ENCODE results near the gene SRGAP1. TPM values are rescaled to one million over a fixed set of nuclear protein-coding genes. Genes with fewer than 3 reads are reported as not detected.

Gene SRGAP1
- total and polyA plus RNA-seq, 2 experiments from 2014 or later, result 9.2 to 10.8 TPM

DNA sequence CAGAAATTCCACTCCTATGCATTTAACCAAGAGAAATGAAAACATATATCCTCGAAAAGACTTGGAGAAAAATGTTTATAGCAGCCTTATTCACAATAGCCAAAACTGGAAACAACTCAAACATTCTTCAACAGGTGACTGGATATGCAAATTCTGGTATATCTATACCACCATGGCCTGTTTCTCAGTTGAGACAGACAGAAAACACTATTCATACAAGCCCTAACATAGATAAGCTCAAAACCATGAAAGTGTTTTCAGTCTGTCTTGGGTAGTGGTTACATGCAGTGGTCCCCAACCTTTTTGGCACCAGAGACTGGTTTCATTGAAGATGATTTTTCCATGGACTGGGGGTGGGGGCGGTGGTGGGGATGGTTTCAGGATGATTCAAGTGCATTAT lies 83.8 kb downstream of the SRGAP1 start:
- WGBS (ENCODE audit: low lambda C conversion rate, missing lambda C conversion rate), result 97% methylated on average over 2 of the region's 2 CpGs

GRCh38 chr12:63929426-63929825 lies 84.9 kb downstream of the SRGAP1 start:
- no peaks in the 10 kb centered on the region for H3K9me2 ChIP-seq (replicated peaks; ENCODE audit: insufficient read depth)
- H3K79me2 ChIP-seq, result peaks cover 47% of the 10 kb centered on the region
- H4K20me1 ChIP-seq (ENCODE audit: insufficient read depth, poor library complexity, severe bottlenecking), result no peaks in the 10 kb centered on the region
- no peaks in the 10 kb centered on the region for H3K9me3 ChIP-seq (ENCODE audit: low read depth)
- H3K27me3 ChIP-seq, result no peaks in the 10 kb centered on the region
- no peaks in the 10 kb centered on the region for H3K36me3 ChIP-seq (replicated peaks; ENCODE audit: insufficient read depth, low read depth)
- no peak overlapping the region for H3K4me2 ChIP-seq
- no peak overlapping the region for H3K27ac ChIP-seq
- no peak overlapping the region for H3K4me3 ChIP-seq
- TF ChIP-seq, protein P1, sequence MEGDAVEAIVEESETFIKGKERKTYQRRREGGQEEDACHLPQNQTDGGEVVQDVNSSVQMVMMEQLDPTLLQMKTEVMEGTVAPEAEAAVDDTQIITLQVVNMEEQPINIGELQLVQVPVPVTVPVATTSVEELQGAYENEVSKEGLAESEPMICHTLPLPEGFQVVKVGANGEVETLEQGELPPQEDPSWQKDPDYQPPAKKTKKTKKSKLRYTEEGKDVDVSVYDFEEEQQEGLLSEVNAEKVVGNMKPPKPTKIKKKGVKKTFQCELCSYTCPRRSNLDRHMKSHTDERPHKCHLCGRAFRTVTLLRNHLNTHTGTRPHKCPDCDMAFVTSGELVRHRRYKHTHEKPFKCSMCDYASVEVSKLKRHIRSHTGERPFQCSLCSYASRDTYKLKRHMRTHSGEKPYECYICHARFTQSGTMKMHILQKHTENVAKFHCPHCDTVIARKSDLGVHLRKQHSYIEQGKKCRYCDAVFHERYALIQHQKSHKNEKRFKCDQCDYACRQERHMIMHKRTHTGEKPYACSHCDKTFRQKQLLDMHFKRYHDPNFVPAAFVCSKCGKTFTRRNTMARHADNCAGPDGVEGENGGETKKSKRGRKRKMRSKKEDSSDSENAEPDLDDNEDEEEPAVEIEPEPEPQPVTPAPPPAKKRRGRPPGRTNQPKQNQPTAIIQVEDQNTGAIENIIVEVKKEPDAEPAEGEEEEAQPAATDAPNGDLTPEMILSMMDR (IDR thresholded peaks at IDR 0.05; ENCODE audit: poor library complexity), result no peak
- TF ChIP-seq EZH2phosphoT487 (IDR thresholded peaks at IDR 0.05; ENCODE audit: low read depth, severe bottlenecking, unreplicated experiment) (no peak), EZH2 (IDR thresholded peaks at IDR 0.05; ENCODE audit: borderline replicate concordance) (no peak)
- 85% methylated on average over 3 of the region's 3 CpGs for WGBS (ENCODE audit: low lambda C conversion rate, missing lambda C conversion rate)
- no peak overlapping the region for H2AFZ ChIP-seq
- DNase-seq (ENCODE audit: low spot score), result no peak
- no peaks in the 10 kb centered on the region for H3K4me1 ChIP-seq (ENCODE audit: insufficient read depth)

More for the DNA sequence above, 83.8 kb downstream of the SRGAP1 start:
- Histone ChIP-seq H2AFZ (no peak overlapping the region), H3K27me3 (no peaks in the 10 kb centered on the region), H3K4me3 (no peak overlapping the region), H3K4me1 (ENCODE audit: insufficient read depth) (no peaks in the 10 kb centered on the region), H3K27ac (no peak overlapping the region), H3K4me2 (no peak overlapping the region), H3K9me3 (ENCODE audit: low read depth) (no peaks in the 10 kb centered on the region), H3K9me2 (replicated peaks; ENCODE audit: insufficient read depth) (no peaks in the 10 kb centered on the region), H3K36me3 (replicated peaks; ENCODE audit: insufficient read depth, low read depth) (no peaks in the 10 kb centered on the region), H4K20me1 (ENCODE audit: insufficient read depth, poor library complexity, severe bottlenecking) (no peaks in the 10 kb centered on the region), H3K79me2 (peaks cover 56% of the 10 kb centered on the region)
- no peak for DNase-seq (ENCODE audit: low spot score)
- no peak for TF ChIP-seq EZH2 (IDR thresholded peaks at IDR 0.05; ENCODE audit: borderline replicate concordance)
- no peak for TF ChIP-seq EZH2phosphoT487 (IDR thresholded peaks at IDR 0.05; ENCODE audit: low read depth, severe bottlenecking, unreplicated experiment)
- TF ChIP-seq, protein P1 (IDR thresholded peaks at IDR 0.05; ENCODE audit: poor library complexity), result no peak

DNA sequence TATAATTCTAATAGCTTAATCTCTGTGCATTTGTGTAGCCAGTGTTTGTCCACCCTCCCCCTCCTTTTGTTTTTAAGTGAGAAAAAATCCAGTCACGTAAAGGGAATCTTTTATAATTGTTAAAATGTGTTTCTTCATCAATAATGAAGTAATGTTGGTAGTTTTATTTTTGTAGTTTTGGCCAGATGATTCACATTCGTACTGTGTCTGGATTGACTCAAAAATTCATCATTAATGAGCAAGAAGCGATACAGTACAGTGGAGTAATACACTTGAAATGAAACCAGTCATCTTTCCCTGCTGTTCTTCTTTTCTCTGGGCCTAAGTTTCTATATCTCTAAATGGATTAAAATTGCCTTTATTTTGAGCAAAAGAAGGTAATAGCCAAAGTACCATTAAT lies 86.5 kb downstream of the SRGAP1 start:
- H3K4me2 ChIP-seq, result no peak overlapping the region
- H3K9me3 ChIP-seq (ENCODE audit: low read depth), result no peaks in the 10 kb centered on the region
- WGBS (ENCODE audit: low lambda C conversion rate, missing lambda C conversion rate), result 79% methylated on average over 3 of the region's 3 CpGs
- no peak overlapping the region for H2AFZ ChIP-seq
- TF ChIP-seq, protein P1 (IDR thresholded peaks at IDR 0.05; ENCODE audit: poor library complexity), result no peak
- TF ChIP-seq EZH2phosphoT487 (IDR thresholded peaks at IDR 0.05; ENCODE audit: low read depth, severe bottlenecking, unreplicated experiment) (no peak), EZH2 (IDR thresholded peaks at IDR 0.05; ENCODE audit: borderline replicate concordance) (no peak)
- no peak overlapping the region for H3K27ac ChIP-seq
- no peak for DNase-seq (ENCODE audit: low spot score)
- no peaks in the 10 kb centered on the region for H3K4me1 ChIP-seq (ENCODE audit: insufficient read depth)
- no peaks in the 10 kb centered on the region for H3K27me3 ChIP-seq
- no peaks in the 10 kb centered on the region for H4K20me1 ChIP-seq (ENCODE audit: insufficient read depth, poor library complexity, severe bottlenecking)
- peaks cover 38% of the 10 kb centered on the region for H3K79me2 ChIP-seq
- no peak overlapping the region for H3K4me3 ChIP-seq
- H3K36me3 ChIP-seq (replicated peaks; ENCODE audit: insufficient read depth, low read depth), result no peaks in the 10 kb centered on the region
- no peaks in the 10 kb centered on the region for H3K9me2 ChIP-seq (replicated peaks; ENCODE audit: insufficient read depth)

DNA sequence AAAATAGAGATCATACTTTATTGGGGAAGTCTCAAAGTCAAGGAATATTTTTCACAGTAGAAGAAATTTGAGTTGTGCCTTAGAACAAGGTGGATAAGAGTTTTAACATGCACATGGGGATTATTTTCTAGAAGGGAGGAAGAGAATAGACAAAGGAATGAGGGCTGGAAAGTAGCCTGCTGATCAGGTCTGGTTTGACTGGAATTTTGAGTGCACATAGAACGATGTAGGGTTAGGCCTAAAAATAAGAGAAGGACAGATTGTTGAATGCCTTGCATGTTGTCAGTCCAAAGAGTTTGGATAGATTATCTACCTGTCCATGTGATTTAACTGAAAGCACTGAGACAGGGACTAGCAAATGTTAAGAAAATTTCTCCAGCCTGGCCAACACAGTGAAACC lies 87.2 kb downstream of the SRGAP1 start:
- H3K4me2 ChIP-seq, result no peak overlapping the region
- H3K27ac ChIP-seq, result no peak overlapping the region
- H3K9me3 ChIP-seq (ENCODE audit: low read depth), result no peaks in the 10 kb centered on the region
- H4K20me1 ChIP-seq (ENCODE audit: insufficient read depth, poor library complexity, severe bottlenecking), result no peaks in the 10 kb centered on the region
- 87% methylated on average over 1 of the region's 1 CpG for WGBS (ENCODE audit: low lambda C conversion rate, missing lambda C conversion rate)
- H3K79me2 ChIP-seq, result peaks cover 40% of the 10 kb centered on the region
- H3K9me2 ChIP-seq (replicated peaks; ENCODE audit: insufficient read depth), result no peaks in the 10 kb centered on the region
- DNase-seq (ENCODE audit: low spot score), result no peak
- TF ChIP-seq EZH2 (IDR thresholded peaks at IDR 0.05; ENCODE audit: borderline replicate concordance), result no peak
- no peaks in the 10 kb centered on the region for H3K36me3 ChIP-seq (replicated peaks; ENCODE audit: insufficient read depth, low read depth)
- no peaks in the 10 kb centered on the region for H3K27me3 ChIP-seq
- H3K4me3 ChIP-seq, result no peak overlapping the region
- no peak overlapping the region for H2AFZ ChIP-seq
- no peaks in the 10 kb centered on the region for H3K4me1 ChIP-seq (ENCODE audit: insufficient read depth)
